Vagina (tissue), 2 donors: ENCODE data around the gene DLX1. TPM values are rescaled to one million over a fixed set of nuclear protein-coding genes. Genes with fewer than 3 reads are reported as not detected.

Experiments
- DNase-seq, 2 donors: peaks; one replicate each; pipeline ENCODE4 v3.0.0-alpha.2; 2017; ENCODE audit errors: extremely low spot score in 2 of 2
- H3K27ac ChIP-seq: fragments of 200-600 bp; sonication (generic); one replicate; pipeline ENCODE4 v1.5.1; 2019
- H3K27me3 ChIP-seq: fragments of 200-600 bp; sonication (generic); one replicate; pipeline ENCODE4 v1.5.1; 2019
- H3K36me3 ChIP-seq, 2 donors: fragments of 200-600 bp; sonication (generic); one replicate each; pipeline ENCODE4 v1.5.1; 2017 to 2019
- H3K4me1 ChIP-seq: fragments of 200-600 bp; sonication (generic); one replicate; pipeline ENCODE4 v1.5.1; 2019
- H3K4me3 ChIP-seq, 2 donors: fragments of 200-600 bp; sonication (generic); 1 replicate in 1 of 2; 2 replicates in 1 of 2; pipeline ENCODE4 v1.5.1; 2016 to 2019
- H3K9me3 ChIP-seq: fragments of 200-600 bp; sonication (generic); one replicate; pipeline ENCODE4 v1.5.1; 2019
- POLR2A ChIP-seq, 2 donors: fragments of 450-650 bp; IDR thresholded peaks; one replicate each; pipeline ENCODE4 v1.6.1; 2017; ENCODE audit warnings: antibody characterized with exemption in 2 of 2, mild to moderate bottlenecking in 2 of 2, moderate library complexity in 2 of 2
- POLR2AphosphoS5 ChIP-seq, 2 donors: sonication (generic); formaldehyde crosslinking; IDR thresholded peaks; one replicate each; pipeline ENCODE4 v1.9.0; 2017; ENCODE audit warnings: antibody characterized with exemption in 2 of 2, mild to moderate bottlenecking in 2 of 2, low read depth in 1 of 2; ENCODE audit not compliant: insufficient read depth in 1 of 2
- intact Hi-C: fragments of 100-400 bp; cut with DNase I; formaldehyde crosslinking; loops from one replicate; pipeline ENCODE4 v1.15.1; 2023
- total RNA-seq: library from RNA; depleted of rRNA; stranded (reverse); fragments of >200 nt; gene quantifications from one replicate; pipeline ENCODE4 v1.2.3, GENCODE V29; 2016
- TF ChIP-seq, protein P1 (sequence below), 3 experiments: fragments of 450-650 bp in 2 of 3; fragments of 200-600 bp in 1 of 3; sonication (generic) in 1 of 3; IDR thresholded peaks; one replicate each; pipeline ENCODE4 v1.5.1; 2017 to 2019; ENCODE audit warnings: antibody characterized with exemption in 3 of 3, mild to moderate bottlenecking in 2 of 3, moderate library complexity in 2 of 3

Gene DLX1
- total RNA-seq, 1 donor from 2014 or later, result not detected

GRCh38 chr2:172091000-172091641 is 5.8 kb downstream of the DLX1 start:
- Histone ChIP-seq H3K9me3 (no peaks in the 10 kb centered on the region), H3K4me1 (peaks cover 28% of the 10 kb centered on the region), H3K4me3 (no peak overlapping the region), H3K27ac (no peak overlapping the region), H3K27me3 (peaks cover 60% of the 10 kb centered on the region), H3K36me3 (no peaks in the 10 kb centered on the region)
- intact Hi-C loops, result no loop called here
- no peak for TF ChIP-seq POLR2AphosphoS5 (IDR thresholded peaks at IDR 0.05; ENCODE audit: insufficient read depth in 1 of 2, low read depth in 1 of 2)
- TF ChIP-seq, protein P1, sequence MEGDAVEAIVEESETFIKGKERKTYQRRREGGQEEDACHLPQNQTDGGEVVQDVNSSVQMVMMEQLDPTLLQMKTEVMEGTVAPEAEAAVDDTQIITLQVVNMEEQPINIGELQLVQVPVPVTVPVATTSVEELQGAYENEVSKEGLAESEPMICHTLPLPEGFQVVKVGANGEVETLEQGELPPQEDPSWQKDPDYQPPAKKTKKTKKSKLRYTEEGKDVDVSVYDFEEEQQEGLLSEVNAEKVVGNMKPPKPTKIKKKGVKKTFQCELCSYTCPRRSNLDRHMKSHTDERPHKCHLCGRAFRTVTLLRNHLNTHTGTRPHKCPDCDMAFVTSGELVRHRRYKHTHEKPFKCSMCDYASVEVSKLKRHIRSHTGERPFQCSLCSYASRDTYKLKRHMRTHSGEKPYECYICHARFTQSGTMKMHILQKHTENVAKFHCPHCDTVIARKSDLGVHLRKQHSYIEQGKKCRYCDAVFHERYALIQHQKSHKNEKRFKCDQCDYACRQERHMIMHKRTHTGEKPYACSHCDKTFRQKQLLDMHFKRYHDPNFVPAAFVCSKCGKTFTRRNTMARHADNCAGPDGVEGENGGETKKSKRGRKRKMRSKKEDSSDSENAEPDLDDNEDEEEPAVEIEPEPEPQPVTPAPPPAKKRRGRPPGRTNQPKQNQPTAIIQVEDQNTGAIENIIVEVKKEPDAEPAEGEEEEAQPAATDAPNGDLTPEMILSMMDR (IDR thresholded peaks at IDR 0.05), result no peak
- no peak for TF ChIP-seq POLR2A (IDR thresholded peaks at IDR 0.05)
- no peak for DNase-seq

DNA sequence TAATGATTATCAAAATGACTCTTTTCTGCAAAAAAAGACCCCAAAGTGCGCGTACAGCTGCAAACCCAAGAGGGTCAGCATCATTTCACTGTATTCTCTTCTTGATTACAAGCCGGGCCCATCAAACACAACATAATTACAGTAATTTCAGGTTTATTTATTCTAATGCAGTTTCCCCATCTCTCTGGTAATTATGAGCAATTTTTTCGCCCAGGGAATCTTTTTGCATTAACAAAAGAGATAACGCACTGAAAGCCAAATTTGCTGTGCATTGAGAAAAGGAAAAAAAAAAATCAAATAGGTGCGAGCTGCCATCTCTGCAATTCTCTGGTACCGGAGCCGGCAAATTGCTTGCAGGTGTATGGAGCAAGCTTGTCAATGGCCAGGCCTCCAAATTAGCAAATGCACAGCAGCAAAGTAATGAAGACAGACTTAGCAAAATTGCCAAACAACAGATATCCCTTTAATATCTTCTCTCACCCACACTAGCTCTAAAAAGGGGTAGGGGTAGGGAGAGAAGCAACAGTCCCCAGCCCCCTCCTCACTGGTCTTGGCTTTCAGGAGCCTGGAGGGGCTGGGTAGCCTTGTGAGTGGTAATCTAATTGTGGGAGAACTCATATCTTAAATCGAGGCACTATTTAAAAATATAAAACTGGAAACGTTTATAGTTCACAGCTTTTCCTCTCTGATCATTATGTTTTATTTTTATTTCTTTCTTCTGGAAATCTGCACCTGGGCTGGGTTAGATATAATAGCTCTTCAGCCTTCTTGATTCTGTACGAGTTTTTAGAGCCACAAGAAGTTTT is 6.7 kb downstream of the DLX1 start:
- DNase-seq, result no peak
- intact Hi-C loops, result no loop called here
- H3K4me1 ChIP-seq, result peaks cover 28% of the 10 kb centered on the region
- H3K36me3 ChIP-seq, result no peaks in the 10 kb centered on the region
- H3K4me3 ChIP-seq, result no peak overlapping the region
- peaks cover 61% of the 10 kb centered on the region for H3K27me3 ChIP-seq
- no peak overlapping the region for H3K27ac ChIP-seq
- H3K9me3 ChIP-seq, result no peaks in the 10 kb centered on the region
- TF ChIP-seq POLR2A (IDR thresholded peaks at IDR 0.05) (no peak), POLR2AphosphoS5 (IDR thresholded peaks at IDR 0.05; ENCODE audit: insufficient read depth in 1 of 2, low read depth in 1 of 2) (no peak)
- TF ChIP-seq, protein P1 (IDR thresholded peaks at IDR 0.05), result no peak

DNA sequence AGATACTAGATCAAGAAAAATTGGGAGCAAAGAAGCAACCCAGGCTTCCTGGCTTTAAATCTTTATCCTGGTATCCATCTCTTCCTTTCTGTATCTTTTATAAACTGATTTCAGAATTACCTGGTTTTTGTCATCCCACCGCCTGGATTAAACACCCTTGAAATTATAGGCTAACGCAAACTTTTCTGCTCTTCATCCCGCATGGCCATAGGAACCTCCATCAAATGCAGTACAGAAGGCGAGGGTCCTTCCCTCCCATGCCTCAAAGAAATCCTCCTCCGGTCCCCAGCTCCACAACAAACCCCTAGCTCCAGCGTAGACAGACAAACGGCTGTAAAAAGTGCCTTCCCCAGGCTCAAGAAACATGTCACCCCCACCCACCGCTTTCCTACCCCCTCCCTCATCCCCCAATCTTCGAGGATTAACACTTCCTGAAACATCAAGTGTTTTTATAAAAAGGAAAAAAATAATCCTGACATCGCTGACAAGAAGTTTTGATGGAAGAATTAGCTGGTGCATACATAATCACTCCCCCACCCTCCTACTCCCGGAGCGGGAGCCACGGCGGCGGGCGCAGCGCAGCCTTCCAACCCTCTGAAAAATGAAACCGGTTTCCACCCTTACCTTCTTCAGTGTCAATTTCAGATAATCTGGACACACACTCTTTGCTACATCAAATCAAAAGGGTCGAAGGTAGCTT is 7.6 kb downstream of the DLX1 start:
- Histone ChIP-seq H3K4me1 (peaks cover 33% of the 10 kb centered on the region), H3K36me3 (no peaks in the 10 kb centered on the region), H3K4me3 (no peak overlapping the region), H3K9me3 (no peaks in the 10 kb centered on the region), H3K27me3 (peaks cover 64% of the 10 kb centered on the region), H3K27ac (no peak overlapping the region)
- TF ChIP-seq POLR2AphosphoS5 (IDR thresholded peaks at IDR 0.05; ENCODE audit: insufficient read depth in 1 of 2, low read depth in 1 of 2) (no peak), POLR2A (IDR thresholded peaks at IDR 0.05) (no peak)
- TF ChIP-seq, protein P1 (IDR thresholded peaks at IDR 0.05), result no peak
- intact Hi-C loops, result no loop called here
- DNase-seq, result no peak

GRCh38 chr2:172093416-172094293 is 8.3 kb downstream of the DLX1 start:
- H3K4me1 ChIP-seq, result peaks cover 37% of the 10 kb centered on the region
- H3K9me3 ChIP-seq, result no peaks in the 10 kb centered on the region
- no peak overlapping the region for H3K4me3 ChIP-seq
- no peak overlapping the region for H3K27ac ChIP-seq
- no peak for DNase-seq
- H3K27me3 ChIP-seq, result peaks cover 64% of the 10 kb centered on the region
- no peaks in the 10 kb centered on the region for H3K36me3 ChIP-seq
- TF ChIP-seq POLR2A (IDR thresholded peaks at IDR 0.05) (no peak), POLR2AphosphoS5 (IDR thresholded peaks at IDR 0.05; ENCODE audit: insufficient read depth in 1 of 2, low read depth in 1 of 2) (no peak)
- TF ChIP-seq, protein P1 (IDR thresholded peaks at IDR 0.05), result no peak
- intact Hi-C loops, result no loop called here
